Measurements from ENCODE around the gene KCNK7. TPM values are rescaled to one million over a fixed set of nuclear protein-coding genes. Genes with fewer than 3 reads are reported as not detected.
A peak's percentile ranks its signal among the peaks of the same experiment; 100 is the strongest.

KCNK7 gene
- total RNA-seq, 4 donors from 2014 or later, result 0.39 to 18.6 TPM; not detected in 2

DNA sequence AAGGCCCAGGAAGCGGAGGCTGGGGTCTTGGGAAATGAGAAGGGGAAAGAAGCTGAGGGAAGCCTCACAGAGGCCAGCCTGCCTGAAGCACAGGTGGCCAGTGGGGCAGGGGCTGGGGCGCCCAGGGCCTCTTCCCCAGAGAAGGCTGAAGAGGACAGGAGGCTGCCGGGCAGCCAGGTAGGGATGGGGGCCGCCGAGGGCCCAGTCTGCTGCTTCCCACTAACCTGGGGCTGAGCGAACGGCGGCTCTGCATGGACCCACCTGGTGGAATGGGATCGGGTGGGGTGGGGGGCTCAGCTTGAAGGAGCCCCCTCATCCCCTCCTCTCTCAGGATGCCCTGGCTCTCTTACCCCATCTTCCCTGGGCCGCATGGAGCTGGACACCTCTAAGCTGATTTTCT, 12.0 kb downstream of the KCNK7 start:
- intact Hi-C loops (cut with DNase I; ENCODE audit: low total_unique reads) (no loop called here), in situ Hi-C loops (cut with MboI; ENCODE audit: low sequenced_read_pairs in 4 of 4) (no loop called here)
- H3K36me3 ChIP-seq, result peaks cover 0 to 60% of the 10 kb centered on the region in 2 donors
- H3K27me3 ChIP-seq, result no peaks in the 10 kb centered on the region
- H3K9me3 ChIP-seq, result no peaks in the 10 kb centered on the region
- TF ChIP-seq, protein P1, sequence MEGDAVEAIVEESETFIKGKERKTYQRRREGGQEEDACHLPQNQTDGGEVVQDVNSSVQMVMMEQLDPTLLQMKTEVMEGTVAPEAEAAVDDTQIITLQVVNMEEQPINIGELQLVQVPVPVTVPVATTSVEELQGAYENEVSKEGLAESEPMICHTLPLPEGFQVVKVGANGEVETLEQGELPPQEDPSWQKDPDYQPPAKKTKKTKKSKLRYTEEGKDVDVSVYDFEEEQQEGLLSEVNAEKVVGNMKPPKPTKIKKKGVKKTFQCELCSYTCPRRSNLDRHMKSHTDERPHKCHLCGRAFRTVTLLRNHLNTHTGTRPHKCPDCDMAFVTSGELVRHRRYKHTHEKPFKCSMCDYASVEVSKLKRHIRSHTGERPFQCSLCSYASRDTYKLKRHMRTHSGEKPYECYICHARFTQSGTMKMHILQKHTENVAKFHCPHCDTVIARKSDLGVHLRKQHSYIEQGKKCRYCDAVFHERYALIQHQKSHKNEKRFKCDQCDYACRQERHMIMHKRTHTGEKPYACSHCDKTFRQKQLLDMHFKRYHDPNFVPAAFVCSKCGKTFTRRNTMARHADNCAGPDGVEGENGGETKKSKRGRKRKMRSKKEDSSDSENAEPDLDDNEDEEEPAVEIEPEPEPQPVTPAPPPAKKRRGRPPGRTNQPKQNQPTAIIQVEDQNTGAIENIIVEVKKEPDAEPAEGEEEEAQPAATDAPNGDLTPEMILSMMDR (IDR thresholded peaks at IDR 0.05 in 4 of 5, conservative IDR thresholded peaks at IDR 0.05 in 1 of 5), result no peak
- TF ChIP-seq POLR2A (IDR thresholded peaks at IDR 0.05), result no peak
- no peak for ATAC-seq
- DNase-seq, result no peak
- H3K4me1 ChIP-seq, result peaks cover 51 to 54% of the 10 kb centered on the region in 2 donors
- no peak overlapping the region for H3K4me3 ChIP-seq
- peak overlapping the region; percentile 100 for H3K27ac ChIP-seq

DNA sequence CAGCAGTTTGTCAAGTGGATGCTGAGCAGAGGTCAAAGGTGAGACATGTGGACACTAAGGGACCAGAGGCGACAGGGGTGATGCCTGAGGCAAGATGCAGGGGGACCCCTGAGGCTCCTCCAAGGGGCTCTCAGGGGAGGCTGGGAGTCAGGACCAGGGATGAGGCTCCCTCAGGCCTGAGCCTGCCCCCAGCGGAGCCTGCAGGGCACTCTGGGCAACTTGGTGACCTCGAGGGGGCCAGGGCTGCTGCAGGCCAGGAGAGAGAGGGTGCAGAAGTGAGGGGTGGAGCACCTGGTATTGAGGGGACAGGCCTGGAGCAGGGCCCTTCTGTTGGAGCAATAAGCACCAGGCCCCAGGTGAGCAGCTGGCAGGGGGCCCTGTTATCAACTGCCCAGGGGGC, 13.7 kb downstream of the KCNK7 start:
- H3K27ac ChIP-seq, result peak overlapping the region; percentile 100
- in situ Hi-C loops (cut with MboI; ENCODE audit: low sequenced_read_pairs in 4 of 4), result no loop called here
- H3K4me3 ChIP-seq, result no peak overlapping the region
- DNase-seq (no peak), ATAC-seq (no peak)
- TF ChIP-seq, protein P1 (IDR thresholded peaks at IDR 0.05 in 4 of 5, conservative IDR thresholded peaks at IDR 0.05 in 1 of 5), result no peak
- TF ChIP-seq POLR2A (IDR thresholded peaks at IDR 0.05), result no peak
- H3K27me3 ChIP-seq, result no peaks in the 10 kb centered on the region
- H3K4me1 ChIP-seq, result peaks cover 51 to 54% of the 10 kb centered on the region in 2 donors
- no peaks in the 10 kb centered on the region for H3K9me3 ChIP-seq
- intact Hi-C loops (cut with DNase I; ENCODE audit: low total_unique reads), result no loop called here
- H3K36me3 ChIP-seq, result peaks cover 0 to 60% of the 10 kb centered on the region in 2 donors

DNA sequence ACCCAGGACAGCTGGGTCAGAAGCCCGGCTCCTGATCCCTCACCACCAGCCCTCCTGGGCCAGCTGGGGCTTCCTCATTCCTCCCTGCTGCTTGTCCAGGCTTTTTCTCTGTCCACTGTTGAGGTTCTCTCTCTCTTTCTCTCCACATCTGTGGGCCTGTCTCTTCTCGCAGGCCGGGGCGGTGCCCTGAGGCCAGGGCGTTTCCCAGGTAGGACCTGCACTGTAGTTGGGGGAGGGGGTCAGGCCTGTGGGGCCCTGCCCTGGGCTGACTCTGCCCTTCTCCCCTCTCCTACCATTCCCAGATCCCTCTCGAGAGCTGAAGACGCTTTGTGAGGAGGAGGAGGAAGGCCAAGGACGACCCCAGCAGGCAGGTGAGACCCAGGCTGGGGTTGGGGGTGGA, 14.8 kb downstream of the KCNK7 start:
- Histone ChIP-seq H3K36me3 (peaks cover 0 to 54% of the 10 kb centered on the region in 2 donors), H3K4me3 (no peak overlapping the region), H3K27me3 (no peaks in the 10 kb centered on the region), H3K4me1 (peaks cover 44 to 48% of the 10 kb centered on the region in 2 donors), H3K27ac (peak overlapping the region; percentile 100), H3K9me3 (no peaks in the 10 kb centered on the region)
- DNase-seq (no peak), ATAC-seq (no peak)
- TF ChIP-seq POLR2A (IDR thresholded peaks at IDR 0.05), result no peak
- intact Hi-C loops (cut with DNase I; ENCODE audit: low total_unique reads) (no loop called here), in situ Hi-C loops (cut with MboI; ENCODE audit: low sequenced_read_pairs in 4 of 4) (no loop called here)

DNA sequence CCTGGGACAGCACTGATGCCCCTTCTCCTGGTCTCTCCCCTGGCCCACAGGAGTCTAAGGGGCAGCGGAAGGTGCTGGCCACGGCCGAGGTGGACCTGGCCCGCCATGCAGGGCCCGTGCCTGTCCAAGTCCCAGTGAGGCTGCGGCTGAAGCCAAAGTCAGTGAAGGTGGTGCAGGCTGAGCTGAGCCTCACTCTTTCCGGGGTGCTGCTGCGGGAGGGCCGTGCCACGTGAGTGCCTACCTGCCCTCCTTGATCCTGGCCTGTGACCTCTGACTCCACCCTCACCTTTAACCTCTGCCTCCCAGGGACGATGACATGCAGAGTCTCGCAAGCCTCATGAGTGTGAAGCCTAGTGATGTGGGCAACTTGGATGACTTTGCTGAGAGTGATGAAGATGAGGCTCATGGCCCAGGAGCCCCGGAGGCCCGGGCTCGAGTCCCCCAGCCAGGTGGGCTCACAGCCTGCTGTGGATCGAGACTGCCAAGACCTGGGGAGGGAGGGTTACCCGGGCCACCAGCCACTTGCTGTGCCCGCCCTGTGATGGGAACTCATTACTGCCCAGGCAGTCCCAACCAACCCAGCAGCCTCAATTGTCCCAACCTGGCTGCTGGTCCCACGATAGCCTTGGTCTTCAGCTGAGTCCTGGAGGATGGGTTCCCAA, 15.4 kb downstream of the KCNK7 start:
- no peaks in the 10 kb centered on the region for H3K27me3 ChIP-seq
- no peak for ATAC-seq
- H3K4me3 ChIP-seq, result no peak overlapping the region
- in situ Hi-C loops (cut with MboI; ENCODE audit: low sequenced_read_pairs in 4 of 4), result no loop called here
- intact Hi-C loops (cut with DNase I; ENCODE audit: low total_unique reads), result no loop called here
- no peak for DNase-seq
- TF ChIP-seq POLR2A (IDR thresholded peaks at IDR 0.05), result no peak
- H3K36me3 ChIP-seq, result peaks cover 0 to 49% of the 10 kb centered on the region in 2 donors
- H3K27ac ChIP-seq, result peak overlapping the region; percentile 100
- no peaks in the 10 kb centered on the region for H3K9me3 ChIP-seq
- peaks cover 44 to 52% of the 10 kb centered on the region in 2 donors for H3K4me1 ChIP-seq

DNA sequence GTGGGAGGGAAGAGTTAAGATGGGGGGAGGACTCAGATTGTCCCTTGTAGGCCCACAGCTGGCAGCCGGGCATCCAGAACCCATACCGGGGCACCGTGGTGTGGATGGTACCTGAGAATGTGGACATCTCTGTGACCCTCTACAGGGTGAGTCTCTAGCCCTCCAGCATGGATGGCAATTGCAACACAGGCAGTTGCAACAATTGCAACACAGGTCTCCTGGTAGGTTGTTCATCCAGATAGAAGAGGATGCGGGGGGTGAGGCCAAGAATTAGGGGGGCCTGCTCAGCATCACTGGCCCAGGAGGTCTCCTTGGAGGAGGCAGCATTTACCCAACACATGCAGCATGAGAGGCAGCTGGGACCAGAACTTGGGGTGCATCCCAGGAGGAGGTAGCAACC, 16.3 kb downstream of the KCNK7 start:
- no peak for ATAC-seq
- Histone ChIP-seq H3K27me3 (no peaks in the 10 kb centered on the region), H3K4me3 (no peak overlapping the region), H3K9me3 (no peaks in the 10 kb centered on the region), H3K36me3 (peaks cover 0 to 44% of the 10 kb centered on the region in 2 donors), H3K4me1 (peaks cover 49 to 55% of the 10 kb centered on the region in 2 donors), H3K27ac (peak overlapping the region; percentile 100)
- TF ChIP-seq, protein P1 (IDR thresholded peaks at IDR 0.05 in 4 of 5, conservative IDR thresholded peaks at IDR 0.05 in 1 of 5), result no peak
- TF ChIP-seq POLR2A (IDR thresholded peaks at IDR 0.05), result no peak
- in situ Hi-C loops (cut with MboI; ENCODE audit: low sequenced_read_pairs in 4 of 4), result no loop called here
- intact Hi-C loops (cut with DNase I; ENCODE audit: low total_unique reads), result loop anchor here (5.0 kb wide), 1 partner anchor 722 kb away; no protein-coding TSS in a partner anchor
- peak in 1 of 2 donors; percentile 64 for DNase-seq
